Measurements from ENCODE around the gene SNAPC4.

DNA sequence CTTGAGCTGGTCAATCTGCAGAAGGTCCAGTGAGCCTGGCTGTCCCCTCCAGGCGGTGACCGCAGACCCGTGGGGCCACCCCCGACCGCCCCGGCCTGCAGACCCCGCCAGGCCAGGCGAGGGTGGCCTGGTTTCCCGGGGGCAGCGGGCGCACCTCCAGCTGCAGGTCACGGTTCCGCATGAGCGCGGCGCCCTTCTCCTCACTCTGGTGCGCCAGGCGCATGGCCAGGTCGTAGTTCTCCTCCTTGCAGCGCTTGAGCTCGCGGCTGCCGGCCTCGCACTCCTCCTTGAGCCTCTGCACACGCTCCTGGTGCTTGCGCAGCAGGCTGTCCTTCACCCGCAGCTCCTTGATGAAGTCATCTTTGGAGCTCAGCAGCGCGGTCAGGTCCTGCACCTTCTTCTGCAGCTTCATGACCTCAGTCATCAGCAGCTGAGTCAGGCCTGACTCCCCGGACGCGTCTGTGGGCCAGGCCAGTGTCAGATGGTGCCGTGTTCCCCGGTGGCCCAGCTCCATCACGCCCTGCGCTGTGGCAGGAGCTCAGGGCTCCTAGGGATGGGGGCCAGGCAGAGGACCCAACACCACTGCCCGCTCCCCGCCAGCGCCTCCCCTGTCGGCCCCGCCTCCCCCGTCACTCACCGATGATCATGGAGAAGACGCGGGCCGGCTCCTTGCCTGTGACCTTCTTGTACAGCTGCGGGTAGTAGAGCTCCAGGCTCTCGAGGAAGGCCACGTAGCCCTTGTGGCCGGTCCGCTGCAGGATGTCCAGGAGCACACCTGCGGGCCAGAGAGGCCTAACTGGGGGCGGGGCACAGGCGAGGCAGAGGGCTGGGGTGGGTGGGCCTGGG lies 29.1 kb downstream of the SNAPC4 start:
- TF ChIP-seq, protein P1, sequence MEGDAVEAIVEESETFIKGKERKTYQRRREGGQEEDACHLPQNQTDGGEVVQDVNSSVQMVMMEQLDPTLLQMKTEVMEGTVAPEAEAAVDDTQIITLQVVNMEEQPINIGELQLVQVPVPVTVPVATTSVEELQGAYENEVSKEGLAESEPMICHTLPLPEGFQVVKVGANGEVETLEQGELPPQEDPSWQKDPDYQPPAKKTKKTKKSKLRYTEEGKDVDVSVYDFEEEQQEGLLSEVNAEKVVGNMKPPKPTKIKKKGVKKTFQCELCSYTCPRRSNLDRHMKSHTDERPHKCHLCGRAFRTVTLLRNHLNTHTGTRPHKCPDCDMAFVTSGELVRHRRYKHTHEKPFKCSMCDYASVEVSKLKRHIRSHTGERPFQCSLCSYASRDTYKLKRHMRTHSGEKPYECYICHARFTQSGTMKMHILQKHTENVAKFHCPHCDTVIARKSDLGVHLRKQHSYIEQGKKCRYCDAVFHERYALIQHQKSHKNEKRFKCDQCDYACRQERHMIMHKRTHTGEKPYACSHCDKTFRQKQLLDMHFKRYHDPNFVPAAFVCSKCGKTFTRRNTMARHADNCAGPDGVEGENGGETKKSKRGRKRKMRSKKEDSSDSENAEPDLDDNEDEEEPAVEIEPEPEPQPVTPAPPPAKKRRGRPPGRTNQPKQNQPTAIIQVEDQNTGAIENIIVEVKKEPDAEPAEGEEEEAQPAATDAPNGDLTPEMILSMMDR (IDR thresholded peaks at IDR 0.05) = no peak
- no peak for TF ChIP-seq POLR2AphosphoS5 (IDR thresholded peaks at IDR 0.05; ENCODE audit: low read depth, low read length)
- TF ChIP-seq, protein P2, sequence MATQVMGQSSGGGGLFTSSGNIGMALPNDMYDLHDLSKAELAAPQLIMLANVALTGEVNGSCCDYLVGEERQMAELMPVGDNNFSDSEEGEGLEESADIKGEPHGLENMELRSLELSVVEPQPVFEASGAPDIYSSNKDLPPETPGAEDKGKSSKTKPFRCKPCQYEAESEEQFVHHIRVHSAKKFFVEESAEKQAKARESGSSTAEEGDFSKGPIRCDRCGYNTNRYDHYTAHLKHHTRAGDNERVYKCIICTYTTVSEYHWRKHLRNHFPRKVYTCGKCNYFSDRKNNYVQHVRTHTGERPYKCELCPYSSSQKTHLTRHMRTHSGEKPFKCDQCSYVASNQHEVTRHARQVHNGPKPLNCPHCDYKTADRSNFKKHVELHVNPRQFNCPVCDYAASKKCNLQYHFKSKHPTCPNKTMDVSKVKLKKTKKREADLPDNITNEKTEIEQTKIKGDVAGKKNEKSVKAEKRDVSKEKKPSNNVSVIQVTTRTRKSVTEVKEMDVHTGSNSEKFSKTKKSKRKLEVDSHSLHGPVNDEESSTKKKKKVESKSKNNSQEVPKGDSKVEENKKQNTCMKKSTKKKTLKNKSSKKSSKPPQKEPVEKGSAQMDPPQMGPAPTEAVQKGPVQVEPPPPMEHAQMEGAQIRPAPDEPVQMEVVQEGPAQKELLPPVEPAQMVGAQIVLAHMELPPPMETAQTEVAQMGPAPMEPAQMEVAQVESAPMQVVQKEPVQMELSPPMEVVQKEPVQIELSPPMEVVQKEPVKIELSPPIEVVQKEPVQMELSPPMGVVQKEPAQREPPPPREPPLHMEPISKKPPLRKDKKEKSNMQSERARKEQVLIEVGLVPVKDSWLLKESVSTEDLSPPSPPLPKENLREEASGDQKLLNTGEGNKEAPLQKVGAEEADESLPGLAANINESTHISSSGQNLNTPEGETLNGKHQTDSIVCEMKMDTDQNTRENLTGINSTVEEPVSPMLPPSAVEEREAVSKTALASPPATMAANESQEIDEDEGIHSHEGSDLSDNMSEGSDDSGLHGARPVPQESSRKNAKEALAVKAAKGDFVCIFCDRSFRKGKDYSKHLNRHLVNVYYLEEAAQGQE (IDR thresholded peaks at IDR 0.05; ENCODE audit: insufficient read depth in 1 of 2, low read depth in 2 of 2, low read length in 1 of 2) = no peak
